GM12874 (cell line): ENCODE results near the gene COL4A2.

Source experiments
- TF ChIP-seq, protein P1 (sequence below): IDR thresholded peaks from 2 replicates; pipeline ENCODE4 v1.5.1; 2011; ENCODE audit warnings: low read depth, mild to moderate bottlenecking, control low read depth, low read length, moderate library complexity; ENCODE audit not compliant: insufficient read depth

Gene COL4A2

DNA sequence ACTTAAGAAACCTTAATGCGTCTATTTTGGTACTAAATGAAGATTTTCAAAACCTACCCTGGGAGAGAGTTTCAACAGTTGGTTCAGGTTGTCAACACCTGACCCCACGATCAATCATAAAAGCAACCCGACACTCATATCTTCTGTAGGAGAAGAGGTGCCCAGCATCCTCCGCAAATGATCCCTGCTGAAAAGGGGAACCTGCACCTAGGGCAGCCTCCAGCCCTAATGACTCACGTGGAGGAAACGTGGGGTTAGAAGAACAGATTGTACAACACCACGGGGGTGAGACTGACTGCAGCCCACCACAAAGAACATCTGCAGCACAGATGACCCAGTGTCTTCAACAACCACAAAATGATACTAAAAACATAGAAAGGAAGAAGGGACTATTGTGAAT lies 138.1 kb downstream of the COL4A2 start:
- TF ChIP-seq, protein P1, sequence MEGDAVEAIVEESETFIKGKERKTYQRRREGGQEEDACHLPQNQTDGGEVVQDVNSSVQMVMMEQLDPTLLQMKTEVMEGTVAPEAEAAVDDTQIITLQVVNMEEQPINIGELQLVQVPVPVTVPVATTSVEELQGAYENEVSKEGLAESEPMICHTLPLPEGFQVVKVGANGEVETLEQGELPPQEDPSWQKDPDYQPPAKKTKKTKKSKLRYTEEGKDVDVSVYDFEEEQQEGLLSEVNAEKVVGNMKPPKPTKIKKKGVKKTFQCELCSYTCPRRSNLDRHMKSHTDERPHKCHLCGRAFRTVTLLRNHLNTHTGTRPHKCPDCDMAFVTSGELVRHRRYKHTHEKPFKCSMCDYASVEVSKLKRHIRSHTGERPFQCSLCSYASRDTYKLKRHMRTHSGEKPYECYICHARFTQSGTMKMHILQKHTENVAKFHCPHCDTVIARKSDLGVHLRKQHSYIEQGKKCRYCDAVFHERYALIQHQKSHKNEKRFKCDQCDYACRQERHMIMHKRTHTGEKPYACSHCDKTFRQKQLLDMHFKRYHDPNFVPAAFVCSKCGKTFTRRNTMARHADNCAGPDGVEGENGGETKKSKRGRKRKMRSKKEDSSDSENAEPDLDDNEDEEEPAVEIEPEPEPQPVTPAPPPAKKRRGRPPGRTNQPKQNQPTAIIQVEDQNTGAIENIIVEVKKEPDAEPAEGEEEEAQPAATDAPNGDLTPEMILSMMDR: no peak

DNA sequence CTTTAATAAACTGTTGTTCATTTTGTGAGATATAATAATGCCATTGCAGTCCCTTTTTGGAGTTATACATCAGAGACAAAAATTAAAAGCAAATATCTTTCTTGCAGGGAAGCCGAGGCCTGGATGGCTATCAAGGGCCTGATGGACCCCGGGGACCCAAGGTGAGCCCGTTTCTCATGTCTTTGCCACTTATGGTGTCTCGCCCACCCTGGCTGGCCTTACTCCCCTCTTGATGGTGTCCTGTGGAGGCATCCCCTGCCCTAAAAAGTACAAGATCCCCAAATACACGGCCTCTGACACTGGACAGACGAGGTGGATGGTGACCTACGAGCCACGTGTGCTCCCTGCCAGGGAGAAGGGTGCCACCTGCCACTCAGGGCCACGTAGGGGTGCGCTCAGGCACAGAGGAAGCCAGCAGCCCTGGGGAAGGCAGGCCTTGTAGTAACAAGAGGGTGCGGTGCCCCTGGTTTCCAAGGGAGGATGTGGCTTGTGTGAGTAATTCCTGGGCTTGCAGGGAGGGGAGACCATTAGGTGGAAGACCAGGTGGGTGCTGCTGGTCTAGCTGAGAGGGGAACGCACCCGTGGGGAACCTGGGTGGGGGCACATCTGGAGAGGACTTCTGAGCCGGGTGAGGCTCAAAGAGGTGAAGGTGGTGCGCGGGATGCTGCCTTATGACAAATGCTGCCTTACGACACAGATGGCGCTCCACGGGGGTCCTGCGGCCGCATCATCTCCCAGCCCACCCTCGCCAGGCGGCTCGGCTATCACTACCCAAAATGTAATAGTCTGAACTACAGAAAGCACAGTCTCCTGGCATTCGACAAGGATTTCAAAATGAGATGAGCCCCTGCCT lies 138.9 kb downstream of the COL4A2 start:
- TF ChIP-seq, protein P1: no peak

DNA sequence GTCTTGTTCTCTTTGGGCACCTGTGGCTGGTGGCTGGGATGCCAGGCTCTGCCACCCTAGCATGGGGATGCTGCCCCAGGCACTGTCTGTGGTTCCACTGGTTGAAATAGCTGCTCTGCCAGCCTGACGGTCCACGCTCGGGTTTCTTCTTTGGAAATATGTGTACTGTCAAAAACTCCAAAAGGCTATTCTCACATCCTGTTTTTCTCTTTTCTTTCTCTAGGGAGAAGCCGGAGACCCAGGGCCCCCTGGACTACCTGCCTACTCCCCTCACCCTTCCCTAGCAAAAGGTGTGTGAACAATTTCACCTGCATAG lies 139.4 kb downstream of the COL4A2 start:
- TF ChIP-seq, protein P1: no peak

DNA sequence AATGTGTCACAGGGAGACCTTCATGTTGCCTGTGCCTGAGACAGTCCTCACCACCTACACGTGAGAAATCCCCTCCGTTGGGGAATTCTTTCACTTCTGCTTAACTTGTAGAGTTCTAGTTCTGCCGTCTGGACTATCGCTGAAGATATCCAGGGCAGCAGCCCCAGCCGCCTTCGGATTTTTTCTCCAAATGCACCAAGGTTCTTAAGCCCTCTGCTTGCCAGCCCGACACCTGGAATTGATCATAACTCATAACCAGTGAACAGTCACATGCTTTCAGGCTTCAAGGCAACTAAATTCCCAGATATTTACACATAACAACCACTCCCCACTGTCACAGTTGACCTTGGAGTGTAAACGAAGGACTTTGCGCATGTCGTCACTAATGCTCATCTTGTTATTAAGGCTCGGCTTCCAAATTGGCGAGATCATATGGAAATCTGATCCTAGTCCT lies 140.0 kb downstream of the COL4A2 start:
- TF ChIP-seq, protein P1: no peak

DNA sequence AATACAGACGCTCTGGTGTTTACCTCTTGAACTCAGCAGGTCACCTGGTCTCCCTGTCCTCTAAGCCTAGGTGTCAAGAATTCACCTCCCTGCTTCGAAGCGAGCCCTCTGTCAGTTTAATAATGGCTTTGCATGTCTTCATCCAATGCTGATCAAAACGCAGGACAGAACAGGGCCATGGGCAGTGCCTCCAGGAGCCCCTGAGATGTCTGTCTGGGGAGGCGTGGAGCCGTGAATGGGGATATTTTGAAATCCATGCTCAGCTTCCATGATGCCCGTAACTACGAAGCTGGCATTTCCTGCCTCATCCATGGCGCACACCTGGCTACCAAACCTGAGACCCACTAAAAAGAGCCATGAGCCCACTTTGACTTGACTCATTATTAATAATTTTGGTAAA lies 140.7 kb downstream of the COL4A2 start:
- TF ChIP-seq, protein P1: no peak

DNA sequence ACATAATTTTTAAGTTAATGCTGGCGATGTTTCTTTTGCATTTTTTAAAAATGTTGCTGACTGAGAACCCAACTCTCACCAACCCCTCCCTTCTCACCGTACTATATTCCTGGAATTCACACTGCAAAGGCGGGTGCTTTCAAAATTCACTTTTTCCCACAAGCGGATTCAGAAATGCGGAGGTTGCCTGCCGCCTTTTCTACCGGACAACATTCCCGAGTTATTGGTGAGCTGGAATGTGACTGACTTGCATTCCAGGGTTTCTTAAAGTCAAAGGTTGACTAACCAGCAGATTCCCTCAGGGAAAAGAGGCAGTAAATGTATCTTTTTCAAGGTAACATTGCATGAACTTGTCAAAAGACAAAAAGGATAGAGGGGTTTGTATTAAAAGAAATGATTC lies 141.1 kb downstream of the COL4A2 start:
- TF ChIP-seq, protein P1: no peak

DNA sequence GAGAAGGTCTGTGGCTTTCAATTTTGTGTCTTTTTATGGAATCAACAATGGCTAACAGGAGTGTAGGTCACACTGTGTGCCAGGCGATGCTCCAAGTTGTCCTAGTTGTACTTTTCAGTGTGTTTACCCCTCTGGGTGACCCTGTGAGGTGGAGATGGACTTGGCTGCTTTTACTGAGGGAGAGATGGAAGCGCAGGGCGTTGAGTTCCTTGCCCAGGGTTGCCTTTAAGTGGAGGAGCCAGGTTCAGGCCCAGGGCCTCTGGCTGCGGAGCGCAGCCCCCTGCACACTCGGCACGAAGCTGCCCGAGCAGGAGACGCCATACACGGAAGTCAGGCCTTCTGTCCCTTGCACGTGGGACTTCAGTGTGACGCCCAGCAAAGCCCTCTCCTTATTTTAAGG lies 141.6 kb downstream of the COL4A2 start:
- TF ChIP-seq, protein P1: no peak
